ENCODE results near the gene DYNC1LI1. TPM values are rescaled to one million over a fixed set of nuclear protein-coding genes. Genes with fewer than 3 reads are reported as not detected.

Gene DYNC1LI1
- polyA plus RNA-seq, 1 donor (not counting 4 experiments of a cell fraction or from before 2014, with no cell fraction given): 64.4 TPM

DNA sequence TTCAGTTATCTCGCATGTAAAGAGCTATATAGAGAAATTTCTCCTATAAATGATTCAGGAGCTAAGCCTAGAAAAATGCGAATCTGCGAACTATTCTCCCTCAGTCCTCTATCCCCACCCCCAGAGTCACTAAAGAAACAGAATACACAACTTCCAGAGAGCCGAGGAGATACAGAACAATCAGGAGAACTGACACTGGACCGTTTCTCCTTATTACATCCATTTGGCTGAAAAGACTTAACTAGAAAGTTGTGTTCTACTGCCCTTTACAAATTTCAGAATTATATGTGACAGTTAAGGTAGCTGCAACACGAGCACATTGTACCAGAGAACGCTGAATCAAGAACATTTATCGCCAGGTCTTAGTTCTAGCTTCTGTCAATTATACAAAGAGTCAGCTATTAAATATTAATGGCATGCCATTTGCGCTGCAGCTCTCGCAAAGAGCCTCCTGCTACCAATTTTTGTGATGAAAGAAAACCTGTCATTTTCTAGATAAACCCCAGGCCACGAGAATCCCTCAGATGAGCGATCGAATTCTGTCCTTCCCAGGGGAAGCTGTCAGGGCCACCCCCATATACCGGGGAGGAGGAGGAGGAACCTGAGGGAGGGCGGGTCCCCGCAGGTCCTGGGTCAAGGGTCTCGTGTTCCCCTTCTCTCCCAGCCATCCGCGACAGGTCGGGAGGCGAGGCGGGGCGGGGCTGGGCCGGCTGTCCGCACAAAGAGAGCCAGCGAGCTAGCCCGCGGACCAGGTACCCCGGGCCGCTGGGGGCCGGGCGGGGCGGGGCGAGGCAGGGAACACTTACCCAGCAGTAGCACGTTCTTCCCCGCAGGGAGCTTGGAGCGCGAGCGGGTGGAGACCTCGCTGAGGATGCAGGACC lies 878 bp downstream of the DYNC1LI1 start:
- no peak for TF ChIP-seq CTCF (optimal IDR thresholded peaks at IDR 0.05 in 1 of 3, IDR thresholded peaks at IDR 0.05 in 1 of 3, conservative IDR thresholded peaks at IDR 0.05 in 1 of 3; ENCODE audit: extremely low read depth in 1 of 3, insufficient read depth in 2 of 3, low read length in 3 of 3)
- no peak for TF ChIP-seq EZH2 (IDR thresholded peaks at IDR 0.05; ENCODE audit: low read length)
- Histone ChIP-seq H3K27me3 (ENCODE audit: control insufficient read depth, extremely low read depth, insufficient read depth, low read length) (no peaks in the 10 kb centered on the region), H3K9me1 (ENCODE audit: control insufficient read depth, extremely low read depth, insufficient read depth, low read length) (no peaks in the 10 kb centered on the region), H3K9ac (ENCODE audit: control insufficient read depth, extremely low read depth, insufficient read depth, low read length) (peak overlapping the region; percentile 93), H3K27ac (ENCODE audit: control insufficient read depth, insufficient read depth, low read length) (peak overlapping the region; percentile 91), H3K79me2 (ENCODE audit: control insufficient read depth, insufficient read depth, low read length) (peaks cover 47% of the 10 kb centered on the region), H3K9me3 (ENCODE audit: control insufficient read depth, low read depth, low read length) (no peaks in the 10 kb centered on the region), H3K36me3 (ENCODE audit: control insufficient read depth in 2 of 2, extremely low read depth in 1 of 2, insufficient read depth in 2 of 2, low read length in 2 of 2) (peaks cover 0 to 3% of the 10 kb centered on the region in 2 experiments), H2AFZ (ENCODE audit: control insufficient read depth, low read length) (peak overlapping the region; percentile 95), H3K4me1 (ENCODE audit: control insufficient read depth, extremely low read depth, insufficient read depth, low read length) (peaks cover 9% of the 10 kb centered on the region), H3K4me2 (ENCODE audit: control insufficient read depth, extremely low read depth, insufficient read depth, low read depth, low read length) (peak overlapping the region; percentile 87), H4K20me1 (ENCODE audit: control insufficient read depth, extremely low read depth, insufficient read depth, low read length) (peaks cover 4% of the 10 kb centered on the region), H3K4me3 (ENCODE audit: control insufficient read depth in 2 of 3, extremely low read depth in 1 of 3, insufficient read depth in 2 of 3, low read depth in 1 of 3, low read length in 3 of 3) (peak overlapping the region; percentile 72 to 94 (median 83))
- FAIRE-seq (no peak), DNase-seq (ENCODE audit: low read depth, low spot score) (peak; percentile 7)
- dilution Hi-C loops (cut with MboI; ENCODE audit: extremely low pct_ligation_motif_present, low sequenced_read_pairs): no loop called here

DNA sequence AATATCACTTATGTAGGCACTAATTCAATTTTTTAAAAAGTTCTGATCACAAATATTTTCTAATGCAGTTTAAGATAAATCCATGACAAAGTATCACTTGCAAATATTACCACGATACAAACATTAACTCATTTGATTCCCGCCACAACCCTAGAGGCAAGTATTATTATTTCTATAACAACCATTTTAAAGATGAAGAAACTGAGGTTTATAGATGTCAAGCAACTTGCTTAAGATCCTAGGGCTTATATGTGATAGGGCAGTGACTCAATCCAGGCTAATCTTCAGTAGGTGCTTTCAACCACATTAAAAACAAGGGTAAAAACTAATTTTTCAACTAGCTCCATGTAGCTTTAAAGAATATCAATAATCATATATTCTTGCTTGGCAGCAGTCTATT lies 1.7 kb downstream of the DYNC1LI1 start:
- H3K27ac ChIP-seq (ENCODE audit: control insufficient read depth, insufficient read depth, low read length): no peak overlapping the region
- dilution Hi-C loops (cut with MboI; ENCODE audit: extremely low pct_ligation_motif_present, low sequenced_read_pairs): no loop called here
- H3K9me1 ChIP-seq (ENCODE audit: control insufficient read depth, extremely low read depth, insufficient read depth, low read length): no peaks in the 10 kb centered on the region
- H2AFZ ChIP-seq (ENCODE audit: control insufficient read depth, low read length): no peak overlapping the region
- H3K4me3 ChIP-seq (ENCODE audit: control insufficient read depth in 2 of 3, extremely low read depth in 1 of 3, insufficient read depth in 2 of 3, low read depth in 1 of 3, low read length in 3 of 3): peak overlapping the region; percentile 72 to 94 (median 83)
- FAIRE-seq (no peak), DNase-seq (ENCODE audit: low read depth, low spot score) (no peak)
- TF ChIP-seq EZH2 (IDR thresholded peaks at IDR 0.05; ENCODE audit: low read length) (no peak), CTCF (optimal IDR thresholded peaks at IDR 0.05 in 1 of 3, IDR thresholded peaks at IDR 0.05 in 1 of 3, conservative IDR thresholded peaks at IDR 0.05 in 1 of 3; ENCODE audit: extremely low read depth in 1 of 3, insufficient read depth in 2 of 3, low read length in 3 of 3) (no peak)
- peaks cover 0 to 3% of the 10 kb centered on the region in 2 experiments for H3K36me3 ChIP-seq (ENCODE audit: control insufficient read depth in 2 of 2, extremely low read depth in 1 of 2, insufficient read depth in 2 of 2, low read length in 2 of 2)
- H3K4me2 ChIP-seq (ENCODE audit: control insufficient read depth, extremely low read depth, insufficient read depth, low read depth, low read length): peak overlapping the region; percentile 87
- H3K9ac ChIP-seq (ENCODE audit: control insufficient read depth, extremely low read depth, insufficient read depth, low read length): peak overlapping the region; percentile 93
- no peaks in the 10 kb centered on the region for H3K9me3 ChIP-seq (ENCODE audit: control insufficient read depth, low read depth, low read length)
- H3K4me1 ChIP-seq (ENCODE audit: control insufficient read depth, extremely low read depth, insufficient read depth, low read length): peaks cover 9% of the 10 kb centered on the region
- peaks cover 55% of the 10 kb centered on the region for H3K79me2 ChIP-seq (ENCODE audit: control insufficient read depth, insufficient read depth, low read length)
- H4K20me1 ChIP-seq (ENCODE audit: control insufficient read depth, extremely low read depth, insufficient read depth, low read length): peaks cover 4% of the 10 kb centered on the region
- H3K27me3 ChIP-seq (ENCODE audit: control insufficient read depth, extremely low read depth, insufficient read depth, low read length): no peaks in the 10 kb centered on the region
